Measurements from ENCODE around the gene FBXO41.

Gene FBXO41

DNA sequence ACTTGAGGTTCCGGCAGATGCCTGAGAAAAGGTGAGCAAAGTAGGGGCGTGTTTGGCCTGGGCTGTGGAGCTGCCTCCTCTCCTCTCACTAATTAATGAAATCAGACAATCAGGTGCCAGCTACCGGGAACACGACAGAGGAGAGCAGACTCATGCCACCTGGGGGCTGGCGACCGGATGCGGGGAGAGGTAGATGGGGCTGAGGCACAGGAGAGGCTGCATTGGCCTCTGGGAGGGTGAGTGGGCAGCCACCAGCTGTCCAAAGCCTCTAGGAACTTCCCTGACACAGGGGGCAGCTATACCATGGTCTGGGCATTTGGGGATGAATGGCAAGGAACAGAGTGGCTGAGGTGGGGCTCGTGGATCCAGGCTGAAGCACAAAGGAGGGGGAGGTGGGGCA is 25.0 kb downstream of the FBXO41 start:
- TF ChIP-seq, protein P1, sequence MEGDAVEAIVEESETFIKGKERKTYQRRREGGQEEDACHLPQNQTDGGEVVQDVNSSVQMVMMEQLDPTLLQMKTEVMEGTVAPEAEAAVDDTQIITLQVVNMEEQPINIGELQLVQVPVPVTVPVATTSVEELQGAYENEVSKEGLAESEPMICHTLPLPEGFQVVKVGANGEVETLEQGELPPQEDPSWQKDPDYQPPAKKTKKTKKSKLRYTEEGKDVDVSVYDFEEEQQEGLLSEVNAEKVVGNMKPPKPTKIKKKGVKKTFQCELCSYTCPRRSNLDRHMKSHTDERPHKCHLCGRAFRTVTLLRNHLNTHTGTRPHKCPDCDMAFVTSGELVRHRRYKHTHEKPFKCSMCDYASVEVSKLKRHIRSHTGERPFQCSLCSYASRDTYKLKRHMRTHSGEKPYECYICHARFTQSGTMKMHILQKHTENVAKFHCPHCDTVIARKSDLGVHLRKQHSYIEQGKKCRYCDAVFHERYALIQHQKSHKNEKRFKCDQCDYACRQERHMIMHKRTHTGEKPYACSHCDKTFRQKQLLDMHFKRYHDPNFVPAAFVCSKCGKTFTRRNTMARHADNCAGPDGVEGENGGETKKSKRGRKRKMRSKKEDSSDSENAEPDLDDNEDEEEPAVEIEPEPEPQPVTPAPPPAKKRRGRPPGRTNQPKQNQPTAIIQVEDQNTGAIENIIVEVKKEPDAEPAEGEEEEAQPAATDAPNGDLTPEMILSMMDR (conservative IDR thresholded peaks at IDR 0.05) = no peak
- no peak for TF ChIP-seq ZFX (IDR thresholded peaks at IDR 0.05)

DNA sequence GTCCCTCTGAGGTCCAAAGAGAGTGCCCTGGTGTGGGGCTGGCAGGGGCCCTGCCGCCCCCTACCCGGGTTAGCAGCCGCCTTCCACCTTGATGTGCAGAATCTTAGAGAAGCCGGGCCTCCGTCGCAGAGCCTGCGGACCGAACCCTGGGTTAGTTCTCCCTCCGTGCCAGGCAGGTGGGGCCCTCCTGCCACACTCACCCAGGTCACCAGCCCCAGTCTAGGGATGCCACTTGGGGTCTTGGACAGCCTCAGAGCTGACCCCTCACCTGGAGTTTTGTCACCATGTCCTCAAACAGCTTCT is 25.4 kb downstream of the FBXO41 start:
- TF ChIP-seq, protein P1 (conservative IDR thresholded peaks at IDR 0.05) = no peak
- no peak for TF ChIP-seq ZFX (IDR thresholded peaks at IDR 0.05)
- H3K27ac ChIP-seq = no peak overlapping the region

More for the DNA sequence above, 25.0 kb downstream of the FBXO41 start:
- no peak overlapping the region for H3K27ac ChIP-seq

- H3K27ac ChIP-seq = no peak overlapping the region
- TF ChIP-seq, protein P1 (conservative IDR thresholded peaks at IDR 0.05) = no peak
- TF ChIP-seq ZFX (IDR thresholded peaks at IDR 0.05) = no peak
These were observed 25.9 kb downstream of the FBXO41 start for GRCh38 chr2:73258186-73258912.

- TF ChIP-seq, protein P1 (conservative IDR thresholded peaks at IDR 0.05) = no peak
- no peak overlapping the region for H3K27ac ChIP-seq
These were observed 26.7 kb downstream of the FBXO41 start for GRCh38 chr2:73257425-73258125.

GRCh38 chr2:73257021-73257420 is 27.3 kb downstream of the FBXO41 start:
- no peak for TF ChIP-seq ZFX (IDR thresholded peaks at IDR 0.05)
- TF ChIP-seq, protein P1 (conservative IDR thresholded peaks at IDR 0.05) = no peak
- no peak overlapping the region for H3K27ac ChIP-seq

DNA sequence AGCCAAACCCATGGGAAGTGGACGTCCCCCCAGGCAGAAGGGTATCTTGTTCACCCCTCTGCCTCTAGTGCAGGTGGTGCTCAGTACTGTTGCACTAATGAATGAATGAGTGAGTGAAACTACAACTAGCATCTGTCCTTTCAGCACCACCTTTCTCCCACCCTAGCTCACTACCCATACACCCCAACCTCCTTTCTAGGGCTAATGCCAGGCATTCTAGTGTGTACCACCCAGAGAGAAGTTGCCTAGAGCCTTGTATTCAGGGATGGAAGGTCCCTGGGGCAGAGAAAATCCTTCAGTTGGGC is 27.7 kb downstream of the FBXO41 start:
- TF ChIP-seq, protein P1 (conservative IDR thresholded peaks at IDR 0.05) = no peak
- TF ChIP-seq ZFX (IDR thresholded peaks at IDR 0.05) = no peak
- no peak overlapping the region for H3K27ac ChIP-seq

DNA sequence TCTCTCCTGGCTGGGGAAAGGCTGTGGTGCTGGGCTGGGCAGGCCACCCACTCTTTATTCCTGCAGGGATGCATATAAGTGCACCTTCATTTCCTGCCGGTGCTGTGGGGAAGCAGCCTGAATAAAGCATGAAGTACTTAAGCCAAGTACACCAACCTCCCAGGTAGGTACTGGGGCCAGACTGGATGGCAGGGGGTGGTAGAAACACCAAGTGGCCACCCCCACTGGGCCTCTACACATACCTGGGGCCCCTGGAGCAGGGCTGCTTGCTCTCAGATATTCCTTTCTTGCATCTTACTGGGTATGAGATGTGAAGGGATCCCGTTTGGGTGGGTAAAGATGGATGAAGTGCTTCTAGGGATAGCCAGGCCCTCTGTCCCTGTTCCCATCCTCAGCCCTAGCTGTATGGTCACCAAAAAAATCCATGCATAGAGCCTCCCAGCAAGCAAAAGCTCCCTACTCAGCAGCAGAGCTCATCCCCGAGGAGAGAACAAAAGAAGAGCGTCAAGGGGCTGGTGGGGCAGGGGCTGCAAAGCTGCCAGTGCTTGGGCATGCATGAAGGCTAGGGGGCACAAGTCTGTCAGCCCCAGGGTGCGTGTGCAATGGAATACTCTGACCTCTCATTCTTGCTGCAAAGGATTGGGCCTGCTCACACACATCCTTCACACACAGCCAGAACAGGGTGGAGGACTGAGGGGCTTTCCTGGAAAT is 28.2 kb downstream of the FBXO41 start:
- TF ChIP-seq, protein P1 (conservative IDR thresholded peaks at IDR 0.05) = no peak
- TF ChIP-seq ZFX (IDR thresholded peaks at IDR 0.05) = no peak
- H3K27ac ChIP-seq = no peak overlapping the region
